ENCODE measurements around the gene NFKB2.

GRCh38 chr10:102395400-102396316 lies at the start of gene NFKB2:
- TF ChIP-seq GLIS3 (CRISPR knock-in tag; IDR thresholded peaks at IDR 0.05) (no peak), ZNF70 (CRISPR knock-in tag; IDR thresholded peaks at IDR 0.05) (no peak), ZFP3 (CRISPR knock-in tag; IDR thresholded peaks at IDR 0.05) (no peak)

Data from SK-N-SH treated with all-trans-retinoic acid at 6 μM for 48 hours (cell line).